RWPE1 (cell line): ENCODE measurements around the gene CNKSR2.

Source experiments
- CTCF ChIA-PET: fragments of 350-600 bp; sonication (Branson Sonifier 250); formaldehyde crosslinking; extraction: SDS; loops from one replicate; lab custom pipeline; 2021; lab: Yijun Ruan, JAX
- POLR2A ChIA-PET: fragments of 400-600 bp; formaldehyde crosslinking; extraction: SDS; loops from one replicate; lab custom pipeline; 2020; ENCODE audit warnings: antibody characterized with exemption; ENCODE audit not compliant: low non-redundant PET; lab: Yijun Ruan, JAX
- DNase-seq: peaks from one replicate; pipeline ENCODE4 v3.0.0; 2012; ENCODE audit warnings: low spot score
- H3K27ac ChIP-seq: fragments of 450-650 bp; 2 replicates; pipeline ENCODE4 v1.5.1; 2017
- CTCF ChIP-seq: fragments of 450-650 bp; conservative IDR thresholded peaks from 2 replicates; pipeline ENCODE4 v1.5.1; 2017; ENCODE audit warnings: low read depth, mild to moderate bottlenecking

CNKSR2 gene

DNA sequence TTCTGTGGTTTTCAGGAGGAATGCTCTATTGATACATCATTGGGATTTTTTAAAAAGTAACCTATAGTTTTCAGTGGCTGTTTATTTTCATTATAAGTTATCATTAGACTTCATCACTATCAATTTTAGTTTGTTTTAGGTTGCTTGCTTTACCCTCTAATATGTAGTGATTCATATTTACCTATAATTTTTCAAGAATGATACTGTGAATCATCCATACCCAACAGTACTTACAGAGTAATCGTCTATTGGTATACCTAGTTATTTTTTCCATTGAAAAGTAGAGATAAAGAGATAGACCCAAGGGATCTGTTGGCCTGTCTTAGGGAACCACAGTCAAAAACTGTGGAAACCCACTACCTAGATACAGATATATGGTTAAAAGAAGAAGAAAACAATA is 200.6 kb downstream of the CNKSR2 start:
- ChIA-PET POLR2A (no interaction called here), CTCF (no interaction called here)
- DNase-seq, result no peak
- no peak overlapping the region for H3K27ac ChIP-seq
- no peak for TF ChIP-seq CTCF

DNA sequence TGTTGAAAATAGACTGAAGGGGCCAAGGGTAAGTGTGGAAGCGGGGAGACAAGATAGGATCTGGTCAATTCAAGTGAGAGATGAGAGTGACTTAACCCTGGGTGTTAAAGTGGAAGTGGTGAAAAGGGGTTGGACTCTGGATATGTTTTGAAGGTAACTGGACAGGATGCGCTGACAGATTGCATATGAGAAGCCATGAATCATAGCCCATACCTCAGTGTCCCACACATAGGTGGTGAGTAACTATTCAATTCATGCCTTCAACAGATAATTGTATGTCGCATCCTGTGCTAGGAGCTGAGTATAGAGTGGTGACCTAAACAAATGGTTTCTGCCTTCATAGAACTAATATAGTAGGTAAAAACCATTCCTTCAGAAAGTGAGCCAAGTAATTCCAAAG is 207.3 kb downstream of the CNKSR2 start:
- no peak overlapping the region for H3K27ac ChIP-seq
- ChIA-PET POLR2A (no interaction called here), CTCF (interaction anchor here (0.7 kb wide), 1 partner anchor 90 kb away, joined by 4 read pairs; no protein-coding TSS in a partner anchor)
- no peak for DNase-seq
- TF ChIP-seq CTCF, result no peak

DNA sequence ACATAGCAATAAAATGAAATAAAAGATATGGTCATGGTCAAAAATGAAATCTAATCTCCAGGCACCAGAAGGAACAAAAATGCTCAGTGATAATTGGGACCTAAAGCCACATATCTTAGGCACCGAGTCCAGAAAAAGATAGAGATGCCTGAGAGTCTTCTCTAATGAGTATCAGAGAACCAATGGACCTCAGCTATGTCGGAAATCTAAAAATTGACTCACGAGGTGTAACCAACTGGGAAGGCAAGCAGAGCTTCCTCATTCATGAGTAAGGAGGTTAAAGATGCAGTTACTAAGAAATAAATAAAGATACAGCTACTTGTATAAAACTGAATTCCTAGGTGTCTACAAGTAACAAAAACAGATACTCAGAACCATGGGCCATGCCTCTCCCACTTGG is 211.8 kb downstream of the CNKSR2 start:
- CTCF ChIA-PET, result no interaction called here
- DNase-seq, result no peak
- no peak for TF ChIP-seq CTCF
- H3K27ac ChIP-seq, result no peak overlapping the region
- POLR2A ChIA-PET, result no interaction called here

- POLR2A ChIA-PET, result no interaction called here
- H3K27ac ChIP-seq, result no peak overlapping the region
- CTCF ChIA-PET, result no interaction called here
- no peak for DNase-seq
- TF ChIP-seq CTCF, result no peak
These were observed 216.0 kb downstream of the CNKSR2 start for GRCh38 chrX:21590012-21590776.

DNA sequence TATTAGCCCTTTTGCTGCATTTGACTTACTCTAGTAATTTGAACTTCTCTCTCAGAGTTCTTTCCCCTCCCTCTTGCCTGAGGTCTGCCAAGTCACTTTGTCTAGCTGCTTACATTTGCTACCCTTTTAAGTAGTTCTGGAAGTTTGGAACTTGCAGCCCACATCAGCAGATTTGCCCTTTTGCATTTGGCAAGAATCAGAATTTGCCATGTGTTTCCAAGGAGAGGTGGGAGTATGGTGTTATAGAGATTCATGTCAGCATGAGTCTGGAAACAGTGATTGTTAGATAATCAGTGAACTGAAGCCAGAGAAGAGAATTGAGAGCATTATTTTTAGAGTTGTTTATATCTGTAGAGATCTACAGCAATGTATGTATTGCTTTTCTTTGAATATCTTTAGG is 231.8 kb downstream of the CNKSR2 start:
- no peak for DNase-seq
- ChIA-PET POLR2A (no interaction called here), CTCF (no interaction called here)
- no peak for TF ChIP-seq CTCF
- H3K27ac ChIP-seq, result no peak overlapping the region

DNA sequence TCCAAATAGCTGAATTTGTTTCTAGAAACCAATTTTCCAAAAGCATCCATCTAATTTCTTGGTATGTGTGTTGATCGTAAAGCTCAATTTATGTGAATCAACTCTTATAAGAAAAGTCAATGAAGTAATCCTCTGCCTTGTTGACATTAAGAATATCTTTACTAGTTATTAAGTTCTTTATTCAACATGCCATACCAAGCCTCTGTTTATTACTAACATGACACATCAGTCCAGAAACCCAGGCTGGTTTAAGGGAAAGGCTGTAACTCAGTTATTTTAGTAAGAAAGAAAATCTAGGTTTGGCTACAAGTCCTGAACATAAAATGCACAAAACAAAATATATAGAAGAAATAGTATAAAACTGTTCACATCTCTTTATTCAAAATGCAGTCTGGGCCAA is 235.9 kb downstream of the CNKSR2 start:
- CTCF ChIA-PET, result no interaction called here
- DNase-seq, result no peak
- H3K27ac ChIP-seq, result no peak overlapping the region
- POLR2A ChIA-PET, result no interaction called here
- TF ChIP-seq CTCF, result no peak
